ENCODE measurements around the gene HS6ST1.

HS6ST1 gene

DNA sequence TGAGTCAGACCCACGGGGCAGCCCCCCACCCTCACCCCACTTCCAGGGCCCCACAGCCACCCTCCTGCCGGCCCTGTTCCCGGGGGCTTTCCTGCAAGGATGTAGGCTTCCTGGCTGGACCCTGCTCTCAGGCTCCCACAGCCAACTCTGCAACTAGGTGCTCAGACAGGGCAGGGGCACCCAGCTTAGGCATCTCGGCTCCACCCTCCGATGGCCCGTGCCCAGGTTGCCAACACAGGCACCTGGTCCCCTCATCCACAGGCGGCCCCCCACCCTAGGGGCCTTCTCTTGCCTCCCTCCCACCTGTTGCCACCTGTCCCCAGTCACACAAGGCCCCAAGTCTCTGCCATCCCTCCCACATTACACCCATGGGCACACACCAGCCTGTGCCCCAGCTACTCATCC, 34.6 kb downstream of the HS6ST1 start:
- DNase-seq (ENCODE audit: low read depth, low spot score): no peak

DNA sequence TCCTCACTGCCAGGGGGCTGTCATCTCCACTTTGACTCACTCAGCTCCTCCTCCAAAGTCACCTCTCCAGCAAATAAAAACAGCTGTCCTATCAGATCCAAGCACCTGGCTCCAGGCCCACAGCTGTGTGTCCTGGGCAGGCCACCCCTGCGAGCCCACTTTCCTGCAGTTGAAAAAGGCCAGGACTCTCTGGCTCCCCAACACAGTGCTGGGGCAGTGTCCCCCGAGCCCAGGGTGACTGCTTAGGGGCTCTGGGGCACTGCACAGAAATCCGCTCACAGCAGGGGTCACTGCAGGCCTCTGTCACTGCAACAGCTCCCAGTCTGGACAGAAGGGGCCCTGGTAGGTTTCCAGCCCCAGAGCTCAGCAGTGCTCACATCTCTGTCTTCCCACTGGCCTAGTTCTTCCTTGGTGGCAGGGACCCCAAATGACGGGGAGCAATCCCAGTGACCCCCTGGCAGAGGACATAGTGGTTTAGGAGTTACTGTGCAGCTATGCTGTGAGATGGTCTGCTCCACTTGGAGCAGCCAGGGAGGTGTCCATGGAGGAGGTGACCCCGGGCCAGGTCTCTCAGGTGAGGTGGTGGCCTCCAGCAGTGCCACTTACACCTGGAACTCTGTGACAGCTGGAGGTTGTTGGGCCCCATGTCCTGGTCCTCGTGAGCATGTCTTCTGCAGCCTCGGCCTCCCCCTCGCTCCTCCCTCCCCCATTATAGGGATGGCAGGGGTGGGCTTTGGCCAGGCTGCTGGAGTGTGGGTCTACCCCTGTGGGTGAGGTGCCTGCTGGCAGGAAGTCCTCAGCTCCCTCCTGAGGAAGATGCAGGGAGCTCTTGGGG, 35.5 kb downstream of the HS6ST1 start:
- DNase-seq (ENCODE audit: low read depth, low spot score): no peak

DNA sequence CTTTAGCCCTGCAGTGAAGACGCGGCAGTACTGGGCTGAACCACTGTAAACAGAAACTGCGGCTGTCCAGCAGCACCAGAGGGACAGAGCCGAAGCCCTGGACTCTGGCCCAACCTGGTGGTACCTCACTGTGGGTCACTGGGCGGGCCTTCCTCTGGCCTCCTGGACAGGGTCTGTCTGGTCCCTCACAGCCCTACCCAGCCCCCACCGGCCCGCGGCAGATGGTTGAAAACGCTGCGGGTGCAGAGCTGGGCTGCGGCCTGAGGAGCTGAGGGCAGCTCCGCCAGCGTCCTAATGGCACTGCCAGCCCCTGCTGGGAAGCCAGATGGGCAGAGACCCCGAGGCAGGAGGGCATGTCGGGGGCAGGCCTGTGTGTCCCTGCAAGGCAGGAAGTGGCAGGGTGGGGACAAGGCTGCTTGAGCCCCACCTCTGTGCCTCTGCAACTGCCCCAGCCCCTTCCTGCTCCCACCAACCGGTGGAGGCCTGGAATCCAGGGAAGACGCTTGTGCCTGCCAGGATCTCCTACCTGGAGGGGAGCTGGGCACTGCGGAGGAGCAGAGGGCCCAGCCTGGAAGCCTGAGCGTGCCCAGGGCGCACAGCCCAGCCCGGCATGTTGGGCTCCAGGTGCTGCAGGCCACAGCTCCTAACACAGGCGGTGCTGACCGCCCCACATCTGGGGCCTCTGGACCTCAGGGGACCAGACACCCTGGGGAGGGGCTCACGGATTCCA, 36.3 kb downstream of the HS6ST1 start:
- DNase-seq (ENCODE audit: low read depth, low spot score): no peak

DNA sequence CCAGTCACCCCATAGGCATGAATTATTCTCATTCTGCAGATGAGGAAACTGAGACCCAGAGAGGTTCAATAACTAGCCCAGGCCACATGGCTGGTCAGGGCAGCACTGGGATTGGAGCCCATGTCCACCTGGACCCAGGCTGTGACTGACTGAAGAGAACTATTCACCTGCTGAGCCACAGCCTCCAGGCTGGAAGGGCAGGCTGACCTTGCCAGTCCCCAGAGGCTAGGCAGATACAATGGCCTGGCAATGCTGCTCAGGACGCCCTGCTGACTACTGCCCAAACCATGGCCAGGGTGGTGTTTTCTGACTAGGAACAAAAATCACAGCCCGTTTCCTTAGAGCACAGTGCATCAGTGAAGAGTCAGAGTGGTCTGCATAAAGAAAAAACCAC, 36.8 kb downstream of the HS6ST1 start:
- no peak for DNase-seq (ENCODE audit: low read depth, low spot score)

DNA sequence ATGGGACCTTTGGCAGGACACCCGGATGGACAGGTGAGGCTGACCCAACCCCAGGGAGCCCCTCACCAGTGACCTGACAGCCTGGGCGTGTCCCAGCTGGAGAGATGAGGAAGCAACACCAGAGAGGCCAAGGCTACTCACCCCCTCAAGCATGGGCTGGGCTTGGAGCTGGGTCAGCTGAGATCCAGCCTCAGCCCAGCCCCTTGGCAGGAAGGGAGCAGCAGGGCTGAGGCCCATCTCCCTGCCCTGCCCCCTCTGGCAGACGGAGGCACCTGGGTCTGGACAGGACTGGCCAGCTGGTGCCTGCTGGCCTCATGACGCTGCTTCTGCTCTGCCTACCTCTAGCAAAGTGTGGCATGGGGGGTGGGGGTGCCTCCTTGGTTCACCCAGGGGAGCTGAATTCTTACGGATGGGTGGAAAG, 37.8 kb downstream of the HS6ST1 start:
- DNase-seq (ENCODE audit: low read depth, low spot score): no peak

DNA sequence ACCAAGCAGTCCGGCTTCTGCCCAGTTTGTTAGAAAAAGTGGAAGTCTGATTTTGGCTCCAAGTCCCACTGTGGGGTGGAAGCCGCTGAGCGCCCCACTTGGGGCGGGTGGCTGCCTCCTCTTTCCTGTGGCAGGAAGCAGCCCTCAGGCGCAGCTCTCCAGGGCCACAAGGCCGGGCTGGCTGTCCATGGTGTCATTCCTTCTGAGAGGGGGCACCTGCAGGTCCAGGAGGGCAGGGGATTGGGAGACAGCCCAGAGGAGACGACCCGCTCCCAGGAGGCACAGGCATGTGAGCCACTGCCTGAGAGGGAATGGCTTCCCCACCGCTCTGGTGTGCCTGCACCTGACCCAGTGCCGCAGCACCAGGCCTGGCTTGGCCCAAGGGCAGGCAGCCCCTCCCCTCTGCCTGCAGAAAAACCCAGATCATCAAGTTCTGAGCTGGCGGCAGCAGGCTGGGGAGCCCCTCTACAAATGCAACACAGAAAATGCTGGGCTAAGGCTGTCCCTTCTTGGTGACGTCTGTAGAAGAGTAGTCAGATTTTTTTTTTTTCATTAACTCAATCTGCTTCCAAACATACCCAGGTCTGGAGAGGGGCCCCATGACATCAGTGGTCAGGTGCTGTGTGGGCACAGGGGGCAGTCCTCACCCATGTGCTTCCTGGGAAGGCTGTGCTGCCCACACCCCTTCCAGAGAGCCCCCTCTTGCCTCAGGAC, 38.4 kb downstream of the HS6ST1 start:
- no peak for DNase-seq (ENCODE audit: low read depth, low spot score)

DNA sequence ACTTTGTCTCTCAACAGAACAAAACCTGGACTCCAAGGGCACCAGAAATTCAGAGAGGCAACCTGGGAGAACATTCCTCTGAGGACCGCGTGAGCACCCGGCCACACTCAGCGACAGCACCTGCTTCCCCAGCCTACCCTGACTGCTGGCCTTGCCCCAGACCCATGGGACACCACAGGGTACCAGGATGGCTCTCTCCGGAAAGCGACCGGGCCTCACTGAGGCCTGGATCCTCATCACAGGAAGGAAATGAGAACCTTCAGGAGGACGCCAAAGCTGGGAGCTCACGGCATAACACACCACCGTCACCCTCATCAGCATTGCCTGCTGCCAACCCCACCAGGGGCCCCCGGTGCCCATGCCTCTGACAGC, 38.9 kb downstream of the HS6ST1 start:
- DNase-seq (ENCODE audit: low read depth, low spot score): no peak

DNA sequence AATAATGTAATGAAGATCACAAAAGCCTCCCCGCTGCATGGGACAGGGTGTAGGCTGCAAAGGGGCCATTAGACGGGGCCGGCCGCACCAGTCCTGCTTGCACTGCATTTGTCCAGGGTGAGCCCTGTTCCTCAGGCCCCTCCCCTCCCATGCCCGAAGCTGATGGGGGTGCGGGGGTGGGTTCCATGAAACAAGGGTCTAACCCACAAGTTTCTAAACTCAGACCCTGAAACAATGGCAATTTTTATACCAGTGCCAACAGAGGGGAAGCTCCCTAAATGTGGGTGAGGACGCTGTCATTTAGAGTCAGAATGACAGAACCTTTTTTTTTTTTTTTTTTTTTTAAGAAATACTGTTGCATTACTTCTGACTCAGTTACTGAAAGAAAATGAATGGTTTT, 39.7 kb downstream of the HS6ST1 start:
- no peak for DNase-seq (ENCODE audit: low read depth, low spot score)

DNA sequence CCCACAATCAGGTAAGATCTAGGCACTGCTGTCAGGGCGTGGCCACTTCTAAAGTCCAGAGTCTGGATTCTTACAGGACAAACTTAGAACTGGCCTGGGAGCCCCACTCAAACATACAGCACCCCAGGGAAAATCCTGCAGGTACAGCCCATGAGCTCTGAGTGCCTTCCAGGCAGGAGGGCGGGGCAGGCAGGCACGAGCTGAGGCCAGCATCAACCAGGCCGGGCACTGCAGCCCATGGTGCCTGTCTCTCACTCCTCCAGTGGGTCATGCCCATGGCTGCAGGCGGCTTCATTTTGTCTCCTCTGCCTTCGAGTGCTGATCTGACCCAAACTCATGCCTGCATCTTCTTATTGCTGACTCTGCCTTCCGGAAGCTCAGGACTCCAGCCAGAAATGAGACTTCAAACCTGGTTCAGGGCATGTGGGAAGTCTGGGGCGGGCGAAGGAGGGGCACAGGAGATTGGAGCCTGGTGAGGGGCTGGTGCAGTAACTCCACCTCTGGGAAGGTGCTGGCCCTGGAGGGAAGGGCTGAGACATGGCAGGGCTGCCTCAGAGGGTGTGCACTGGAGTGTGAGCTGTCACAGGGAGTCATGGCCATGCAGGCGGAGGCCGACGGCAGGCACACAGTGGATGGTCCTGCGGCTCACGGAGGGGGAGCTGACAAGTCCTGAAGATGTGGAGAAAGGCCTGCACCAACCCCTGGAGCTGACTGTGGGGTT, 40.5 kb downstream of the HS6ST1 start:
- DNase-seq (ENCODE audit: low read depth, low spot score): no peak

DNA sequence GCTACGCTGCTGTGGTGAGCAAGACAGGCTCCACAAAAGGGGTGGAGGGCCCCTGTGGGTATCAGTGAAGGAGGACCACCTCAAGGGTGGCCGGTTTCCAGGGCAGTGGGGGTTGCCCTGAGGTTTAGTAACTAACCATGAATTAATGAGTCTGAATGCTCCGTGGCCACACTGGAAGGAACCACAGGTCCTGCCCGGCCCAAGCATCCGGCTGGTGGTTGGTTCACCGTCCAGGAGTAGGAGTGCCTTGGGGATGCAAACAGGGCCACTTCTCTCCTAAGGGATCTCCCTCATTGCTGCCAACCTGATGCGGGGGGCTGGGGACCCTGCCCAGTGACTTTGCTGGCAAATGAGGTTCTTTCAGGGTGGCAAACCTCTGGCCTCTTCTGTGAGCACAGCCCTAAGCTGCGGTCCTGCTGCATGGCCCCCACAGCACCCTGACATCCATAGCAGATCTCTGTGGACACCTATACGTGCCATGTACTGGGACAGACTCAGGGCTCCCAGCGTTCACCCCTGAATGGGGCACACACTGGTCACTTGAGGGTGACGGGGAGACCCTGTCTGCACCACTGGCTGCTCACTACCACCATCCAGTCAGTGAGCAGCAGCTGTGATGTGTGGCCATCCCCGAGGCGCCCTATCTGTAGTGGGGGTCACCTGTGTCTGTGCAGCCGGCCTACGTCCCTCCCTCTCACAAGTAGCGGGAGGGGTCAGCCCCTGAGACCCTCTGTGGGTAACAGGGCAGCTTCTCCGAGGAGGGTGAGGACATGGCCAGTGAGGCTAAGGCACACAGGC, 41.6 kb downstream of the HS6ST1 start:
- DNase-seq (ENCODE audit: low read depth, low spot score): no peak

DNA sequence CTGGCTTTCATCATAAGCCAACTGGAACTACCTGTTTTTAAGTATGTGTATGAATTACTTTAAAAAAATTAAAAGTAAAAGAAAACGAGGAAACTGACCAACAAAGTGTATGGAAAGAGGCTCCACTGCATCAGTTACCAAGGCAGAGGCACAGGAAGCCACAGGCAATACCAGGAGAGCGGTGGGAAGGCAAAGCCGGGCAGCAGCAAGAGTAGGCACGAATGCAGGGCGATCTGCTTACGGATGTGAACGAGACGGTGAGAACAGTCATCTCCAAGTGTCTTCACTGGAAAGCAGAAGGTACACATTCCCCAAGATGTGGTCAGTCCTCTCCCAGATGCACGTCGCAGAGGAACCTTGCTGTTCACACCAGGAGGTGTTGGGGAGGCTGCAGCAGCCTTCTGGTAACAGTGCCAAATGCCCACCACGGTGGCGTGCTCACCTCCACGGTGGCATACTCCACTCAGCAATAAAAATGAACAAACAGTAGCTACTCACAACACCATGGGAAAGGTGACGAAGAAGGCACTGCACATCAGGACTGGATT, 43.1 kb downstream of the HS6ST1 start:
- no peak for DNase-seq (ENCODE audit: low read depth, low spot score)

DNA sequence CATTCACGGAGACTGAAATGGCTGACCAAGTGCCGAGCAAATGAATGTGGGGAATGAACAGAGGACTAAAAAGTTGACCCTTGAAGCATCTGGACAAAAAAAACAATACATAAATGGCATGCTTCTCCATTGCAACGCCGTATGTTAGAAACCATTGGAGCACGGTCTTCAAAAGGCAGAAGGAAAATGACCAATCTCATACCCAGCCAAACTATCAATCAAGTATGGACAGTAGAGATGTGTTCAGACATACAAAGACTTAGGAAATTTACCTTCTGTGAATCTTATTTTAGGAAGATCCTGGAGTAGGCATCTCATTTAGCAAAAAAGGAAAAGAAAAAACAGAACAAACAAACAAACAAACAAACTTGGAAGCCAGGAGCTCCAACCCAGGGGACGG, 44.5 kb downstream of the HS6ST1 start:
- no peak for DNase-seq (ENCODE audit: low read depth, low spot score)

DNA sequence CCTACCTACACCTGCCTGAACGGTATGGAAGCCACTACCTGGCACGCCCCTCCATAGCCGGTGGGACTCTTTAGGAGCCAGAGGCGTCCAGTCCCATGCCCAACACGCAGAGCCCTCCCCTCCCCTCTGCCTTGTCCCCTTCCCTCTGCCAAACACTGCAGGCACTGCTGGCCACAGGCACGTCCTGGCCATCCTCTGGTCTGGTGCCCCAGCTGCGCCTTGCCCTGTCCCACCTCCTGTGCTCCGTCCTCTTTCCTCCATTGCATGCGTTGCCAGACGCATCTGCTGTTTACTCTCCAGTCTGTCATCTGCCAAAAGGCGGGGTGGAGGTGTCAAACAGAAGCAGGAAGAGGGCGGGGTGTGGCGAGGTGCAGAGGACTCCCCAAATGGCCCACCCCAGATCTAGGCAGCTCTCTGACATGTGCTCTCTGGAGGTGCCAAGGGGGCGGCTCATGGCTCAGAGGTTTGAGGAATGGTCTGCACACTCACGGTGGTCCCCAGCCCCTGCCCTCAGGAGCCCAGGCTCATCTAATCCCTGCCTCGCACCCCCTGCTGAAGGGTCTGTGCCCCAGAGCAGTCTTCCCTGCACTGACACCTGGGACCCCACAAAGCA, 45.1 kb downstream of the HS6ST1 start:
- DNase-seq (ENCODE audit: low read depth, low spot score): no peak

DNA sequence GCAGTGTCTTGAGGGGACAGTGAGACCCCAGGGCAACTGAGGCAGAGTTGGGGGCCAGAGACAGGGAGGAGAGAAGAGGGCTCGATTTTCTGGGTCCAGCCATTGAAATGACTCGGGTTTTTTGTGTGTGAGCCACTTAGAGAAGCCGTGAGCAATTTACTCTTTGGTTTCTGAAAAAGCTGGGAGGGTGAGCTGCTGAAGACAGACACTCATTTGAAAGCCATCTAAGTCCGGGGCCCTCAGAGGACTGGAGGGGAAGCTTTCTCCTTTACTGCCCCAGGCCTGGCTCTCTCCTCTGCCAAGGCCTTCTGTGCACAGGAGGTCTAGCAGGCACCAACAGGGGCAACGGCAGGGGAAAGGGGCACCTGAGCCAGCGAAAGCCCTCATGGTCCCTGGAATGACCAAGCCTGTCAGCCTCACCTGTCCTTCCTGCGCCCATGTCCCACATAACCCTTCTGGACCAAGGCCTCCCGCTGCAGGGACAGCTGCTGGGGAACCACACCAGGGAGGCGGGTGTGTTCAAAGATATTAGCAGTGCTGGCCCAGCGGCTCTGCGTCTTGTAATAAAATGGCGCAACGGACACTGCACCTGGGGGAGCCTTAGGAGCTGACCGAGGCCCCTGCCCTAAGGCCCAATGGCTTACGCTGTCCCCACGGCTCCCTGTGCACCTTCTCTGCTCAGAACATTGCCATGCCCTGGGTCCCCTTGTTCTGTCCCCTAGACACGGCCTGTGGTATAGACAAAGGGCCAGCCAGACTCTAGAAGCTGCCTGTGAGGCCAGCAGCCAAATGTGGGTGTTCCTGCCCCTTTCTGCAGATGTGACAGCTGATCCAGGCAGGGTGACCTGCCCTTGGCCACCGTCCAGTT, 45.8 kb downstream of the HS6ST1 start:
- no peak for DNase-seq (ENCODE audit: low read depth, low spot score)

DNA sequence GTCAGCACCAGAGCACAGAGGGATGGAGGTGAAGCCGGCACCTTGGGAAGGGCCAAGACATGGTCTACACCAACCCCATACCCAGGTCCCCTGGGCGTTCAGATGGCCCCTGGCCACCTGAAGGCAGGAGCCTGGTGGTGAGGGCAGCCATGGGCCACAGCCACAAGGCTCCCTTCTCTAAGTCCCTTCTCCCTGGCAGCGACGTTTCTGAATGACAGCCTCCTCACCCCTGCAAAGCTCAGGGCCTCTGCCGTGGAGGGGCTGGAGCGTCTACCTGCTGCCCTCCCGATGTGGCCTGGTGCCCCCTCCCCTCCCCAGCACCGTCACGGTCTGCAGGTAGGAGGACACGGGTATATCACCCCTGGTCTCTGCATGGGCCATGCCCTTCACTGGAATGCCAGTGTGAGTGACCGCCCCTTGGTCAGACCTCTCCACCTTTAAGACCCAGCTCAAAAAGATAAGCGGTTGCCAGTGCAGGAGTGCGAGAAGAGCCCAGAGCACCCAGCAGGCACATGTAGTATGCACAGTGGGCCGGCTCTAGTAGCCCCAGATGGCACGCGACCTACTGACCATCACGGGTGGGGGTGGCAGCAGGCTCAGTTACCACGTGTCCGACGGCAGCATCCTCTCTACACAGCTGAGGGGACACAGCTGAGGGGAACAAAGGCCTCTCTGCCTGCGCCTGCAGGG, 46.6 kb downstream of the HS6ST1 start:
- DNase-seq (ENCODE audit: low read depth, low spot score): no peak

DNA sequence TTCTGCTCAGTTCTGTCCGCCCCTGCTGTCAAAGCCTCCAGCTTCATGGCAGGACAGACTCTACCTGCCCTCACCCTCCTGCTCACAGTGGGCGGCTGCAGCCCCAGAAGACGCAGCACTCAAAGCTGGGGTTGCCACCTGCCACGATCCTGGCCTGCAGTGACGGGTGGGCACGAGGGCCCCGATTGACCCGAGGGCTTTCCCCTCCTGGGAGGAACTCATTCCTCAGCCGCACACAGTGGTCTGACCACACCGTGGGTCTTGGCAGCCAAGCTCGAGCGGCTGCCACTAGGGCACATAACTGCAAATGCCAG, 47.1 kb downstream of the HS6ST1 start:
- DNase-seq (ENCODE audit: low read depth, low spot score): no peak

DNA sequence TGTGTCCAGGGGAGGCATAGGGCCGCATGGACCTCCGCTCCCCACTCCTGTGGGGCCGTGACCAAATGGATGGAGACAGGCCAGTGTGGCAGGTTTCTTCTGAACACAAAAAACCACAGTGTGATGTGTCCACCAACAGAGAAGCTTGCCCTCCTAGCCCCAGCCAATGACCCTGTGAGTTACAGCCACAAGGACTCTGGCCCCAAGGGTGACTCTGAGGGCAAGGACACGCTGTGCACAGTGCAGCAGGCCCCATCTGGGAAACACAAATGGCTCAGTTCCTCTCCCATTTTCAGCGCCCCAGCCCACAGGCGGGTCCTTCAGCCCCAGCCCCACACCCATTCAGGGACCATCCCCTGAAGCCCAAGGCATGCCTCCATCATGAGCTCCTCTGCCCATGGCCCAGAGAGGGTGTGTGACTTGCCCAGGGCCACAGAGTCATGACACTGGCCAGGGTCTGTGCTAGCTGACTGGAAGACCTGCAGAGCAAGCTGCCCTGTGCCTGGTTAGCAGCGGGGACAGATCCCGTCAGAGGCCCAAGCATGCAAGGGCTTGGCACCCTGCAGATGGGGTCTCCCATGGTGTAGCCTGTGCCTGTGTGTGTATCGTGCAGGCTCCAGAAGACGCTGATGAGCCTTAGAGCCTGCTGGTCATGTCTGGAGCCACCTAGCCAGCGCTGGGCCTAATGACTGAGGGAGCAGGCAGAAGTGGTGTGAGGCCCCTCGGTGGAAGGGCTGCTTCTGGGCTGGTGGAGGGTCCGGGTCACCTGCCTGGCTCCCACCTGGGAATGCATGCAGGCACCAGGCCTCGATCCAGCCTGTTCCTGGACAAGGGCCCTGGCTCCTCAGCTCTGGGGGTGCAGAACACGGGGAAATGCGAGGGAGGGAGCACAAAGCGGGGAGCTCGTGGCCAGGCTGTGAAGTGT, 47.7 kb downstream of the HS6ST1 start:
- DNase-seq (ENCODE audit: low read depth, low spot score): no peak

Measured in smooth muscle cell of the brain vasculature (primary cell).